ENCODE measurements around the gene TMEM178B. TPM values are rescaled to one million over a fixed set of nuclear protein-coding genes. Genes with fewer than 3 reads are reported as not detected.
"Not testable (repeated sequence)": the region's sequence is repeated elsewhere in the genome, so short reads cannot be mapped to it uniquely, and the experiment has no call there.

Gene TMEM178B
- not detected for polyA plus RNA-seq (ENCODE audit: low read depth in 6 of 6)

- peak; percentile 11 to 33 for ATAC-seq (ENCODE audit: low read depth in 2 of 2)
- H3K9me3 Mint-ChIP-seq: peaks cover 0 to 8% (median 2%) of the 10 kb centered on the region in 7 donors
- no peak for DNase-seq
- H3K4me3 Mint-ChIP-seq: peak within 1 kb of the TSS; percentile 55 to 86 (median 80)
- peaks cover 4 to 19% of the 10 kb centered on the region in 2 donors for H3K36me3 Mint-ChIP-seq
- H3K27me3 Mint-ChIP-seq: peaks cover 31 to 53% (median 42%) of the 10 kb centered on the region in 3 donors
- H3K27ac Mint-ChIP-seq: peak within 1 kb of the TSS in 1 of 6 donors; percentile 48
- peaks cover 16 to 29% (median 28%) of the 10 kb centered on the region in 3 donors for H3K4me1 Mint-ChIP-seq
Measured at GRCh38 chr7:141073641-141074161, at the start of gene TMEM178B. Gene TMEM178B, plus strand, starts transcription at chr7:141074064.

GRCh38 chr7:141024668-141025067 is 49.2 kb upstream of the TMEM178B start:
- Mint-ChIP-seq H3K27ac (no peak overlapping the region), H3K4me3 (no peak overlapping the region), H3K9me3 (peaks cover 11 to 52% (median 36%) of the 10 kb centered on the region in 7 donors), H3K36me3 (peaks cover 9 to 11% of the 10 kb centered on the region in 2 donors), H3K4me1 (no peaks in the 10 kb centered on the region), H3K27me3 (peaks cover 58 to 82% (median 70%) of the 10 kb centered on the region in 3 donors)
- ATAC-seq (ENCODE audit: low read depth in 2 of 2) (no peak), DNase-seq (no peak)

- peaks cover 59 to 81% (median 76%) of the 10 kb centered on the region in 3 donors for H3K27me3 Mint-ChIP-seq
- no peaks in the 10 kb centered on the region for H3K4me1 Mint-ChIP-seq
- peak overlapping the region in 1 of 8 donors; percentile 61 for H3K4me3 Mint-ChIP-seq
- DNase-seq (no peak), ATAC-seq (ENCODE audit: low read depth in 2 of 2) (no peak)
- H3K27ac Mint-ChIP-seq: peak overlapping the region in 1 of 6 donors; percentile 37
- H3K36me3 Mint-ChIP-seq: peaks cover 11 to 12% of the 10 kb centered on the region in 2 donors
- peaks cover 11 to 55% (median 37%) of the 10 kb centered on the region in 7 donors for H3K9me3 Mint-ChIP-seq
Measured at GRCh38 chr7:141027043-141027442, 46.8 kb upstream of the TMEM178B start.

DNA sequence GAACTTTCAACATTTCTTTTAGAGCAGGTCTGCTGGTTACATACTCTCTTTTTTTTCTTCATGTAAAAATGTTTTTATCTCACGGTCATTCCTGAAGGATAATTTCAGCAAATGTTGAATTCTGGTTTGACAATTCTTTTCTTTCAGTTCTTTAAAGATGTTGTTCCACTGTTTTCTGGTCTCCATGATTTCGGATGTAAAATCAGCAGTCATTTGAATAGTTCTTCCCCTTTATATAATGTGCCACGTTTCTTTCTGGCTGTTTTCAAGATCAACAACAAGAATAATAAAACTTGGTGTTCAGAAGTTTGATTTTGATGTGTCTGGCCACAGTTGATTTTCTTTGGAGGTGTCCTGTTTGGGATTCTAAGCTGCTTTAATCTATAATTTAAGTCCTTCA is 45.1 kb upstream of the TMEM178B start:
- Mint-ChIP-seq H3K27ac (no peak overlapping the region), H3K36me3 (peaks cover 11 to 12% of the 10 kb centered on the region in 2 donors), H3K4me1 (no peaks in the 10 kb centered on the region), H3K4me3 (no peak overlapping the region), H3K9me3 (peaks cover 11 to 50% (median 33%) of the 10 kb centered on the region in 7 donors), H3K27me3 (peaks cover 51 to 71% (median 65%) of the 10 kb centered on the region in 3 donors)
- ATAC-seq (ENCODE audit: low read depth in 2 of 2) (no peak), DNase-seq (no peak)

GRCh38 chr7:141032539-141033323 is 41.1 kb upstream of the TMEM178B start:
- Mint-ChIP-seq H3K9me3 (peaks cover 8 to 21% (median 15%) of the 10 kb centered on the region in 7 donors), H3K27me3 (peaks cover 32 to 52% (median 36%) of the 10 kb centered on the region in 3 donors)
- DNase-seq; H3K27ac Mint-ChIP-seq; ATAC-seq (ENCODE audit: low read depth in 2 of 2); H3K36me3 Mint-ChIP-seq; H3K4me1 Mint-ChIP-seq; H3K4me3 Mint-ChIP-seq: not testable (repeated sequence)

DNA sequence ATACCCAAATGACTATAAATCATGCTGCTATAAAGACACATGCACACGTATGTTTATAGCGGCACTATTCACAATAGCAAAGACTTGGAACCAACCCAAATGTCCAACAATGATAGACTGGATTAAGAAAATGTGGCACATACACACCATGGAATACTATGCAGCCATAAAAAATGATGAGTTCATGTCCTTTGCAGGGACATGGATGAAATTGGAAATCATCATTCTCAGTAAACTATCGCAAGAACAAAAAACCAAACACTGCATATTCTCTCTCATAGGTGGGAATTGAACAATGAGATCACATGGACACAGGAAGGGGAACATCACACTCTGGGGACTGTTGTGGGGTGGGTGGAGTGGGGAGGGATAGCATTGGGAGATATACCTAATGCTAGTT is 35.8 kb upstream of the TMEM178B start:
- ATAC-seq (ENCODE audit: low read depth in 2 of 2); H3K36me3 Mint-ChIP-seq; H3K4me3 Mint-ChIP-seq; H3K27ac Mint-ChIP-seq; DNase-seq; H3K4me1 Mint-ChIP-seq: not testable (repeated sequence)
- peaks cover 5 to 34% (median 9%) of the 10 kb centered on the region in 3 donors for H3K27me3 Mint-ChIP-seq
- peaks cover 0 to 24% (median 12%) of the 10 kb centered on the region in 7 donors for H3K9me3 Mint-ChIP-seq

DNA sequence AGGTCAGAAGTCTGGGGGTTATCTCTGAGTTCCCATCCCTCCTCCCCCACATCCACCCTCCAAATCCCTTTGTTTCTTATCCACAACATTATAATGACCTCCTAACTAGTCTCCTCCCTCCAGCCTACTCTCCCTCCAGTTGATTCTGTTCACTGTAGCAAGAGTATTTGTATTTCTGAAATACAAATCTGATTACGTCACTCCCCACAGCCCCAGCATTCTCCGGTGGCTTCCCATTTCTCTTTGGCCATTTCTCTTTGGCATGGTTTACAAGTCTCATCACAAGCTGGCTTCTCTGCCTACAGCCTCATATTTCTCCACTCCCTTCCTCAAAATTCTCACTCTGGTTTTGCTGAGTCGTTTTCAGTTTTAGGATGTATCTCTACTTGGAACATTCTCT is 34.5 kb upstream of the TMEM178B start:
- DNase-seq (no peak), ATAC-seq (ENCODE audit: low read depth in 2 of 2) (no peak)
- Mint-ChIP-seq H3K4me1 (no peaks in the 10 kb centered on the region), H3K27ac (no peak overlapping the region), H3K9me3 (peaks cover 0 to 22% (median 9%) of the 10 kb centered on the region in 7 donors), H3K4me3 (no peak overlapping the region), H3K27me3 (peaks cover 9 to 30% (median 9%) of the 10 kb centered on the region in 3 donors), H3K36me3 (no peaks in the 10 kb centered on the region)

GRCh38 chr7:141042222-141043193 is 31.4 kb upstream of the TMEM178B start:
- Mint-ChIP-seq H3K36me3 (no peaks in the 10 kb centered on the region), H3K9me3 (peaks cover 0 to 27% (median 12%) of the 10 kb centered on the region in 7 donors), H3K4me3 (no peak overlapping the region), H3K4me1 (no peaks in the 10 kb centered on the region), H3K27me3 (peaks cover 9 to 40% (median 25%) of the 10 kb centered on the region in 3 donors), H3K27ac (peak overlapping the region in 1 of 6 donors; percentile 77)
- ATAC-seq (ENCODE audit: low read depth in 2 of 2) (no peak), DNase-seq (no peak)

DNA sequence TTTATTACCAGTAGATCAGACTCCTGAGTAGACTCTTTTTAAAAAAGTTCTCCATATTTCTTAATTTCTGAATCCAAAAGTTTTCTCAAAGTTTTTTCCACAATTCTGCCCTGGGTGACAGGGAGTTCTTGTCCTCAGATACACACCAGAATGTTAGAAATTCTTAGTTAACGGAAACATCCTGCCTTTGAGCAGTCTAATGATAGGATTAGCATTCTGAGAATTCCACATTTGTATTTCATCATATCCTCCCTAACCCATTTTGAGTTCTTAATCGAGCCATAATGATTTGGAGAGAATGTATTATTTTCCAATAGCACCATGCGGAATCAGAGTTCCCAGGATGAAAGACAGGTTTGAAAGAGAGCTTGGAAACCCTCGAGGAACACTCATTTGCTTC is 30.2 kb upstream of the TMEM178B start:
- DNase-seq (no peak), ATAC-seq (ENCODE audit: low read depth in 2 of 2) (no peak)
- no peak overlapping the region for H3K4me3 Mint-ChIP-seq
- H3K27me3 Mint-ChIP-seq: peaks cover 9 to 44% (median 25%) of the 10 kb centered on the region in 3 donors
- H3K36me3 Mint-ChIP-seq: no peaks in the 10 kb centered on the region
- H3K4me1 Mint-ChIP-seq: no peaks in the 10 kb centered on the region
- peaks cover 0 to 27% (median 12%) of the 10 kb centered on the region in 7 donors for H3K9me3 Mint-ChIP-seq
- H3K27ac Mint-ChIP-seq: no peak overlapping the region

DNA sequence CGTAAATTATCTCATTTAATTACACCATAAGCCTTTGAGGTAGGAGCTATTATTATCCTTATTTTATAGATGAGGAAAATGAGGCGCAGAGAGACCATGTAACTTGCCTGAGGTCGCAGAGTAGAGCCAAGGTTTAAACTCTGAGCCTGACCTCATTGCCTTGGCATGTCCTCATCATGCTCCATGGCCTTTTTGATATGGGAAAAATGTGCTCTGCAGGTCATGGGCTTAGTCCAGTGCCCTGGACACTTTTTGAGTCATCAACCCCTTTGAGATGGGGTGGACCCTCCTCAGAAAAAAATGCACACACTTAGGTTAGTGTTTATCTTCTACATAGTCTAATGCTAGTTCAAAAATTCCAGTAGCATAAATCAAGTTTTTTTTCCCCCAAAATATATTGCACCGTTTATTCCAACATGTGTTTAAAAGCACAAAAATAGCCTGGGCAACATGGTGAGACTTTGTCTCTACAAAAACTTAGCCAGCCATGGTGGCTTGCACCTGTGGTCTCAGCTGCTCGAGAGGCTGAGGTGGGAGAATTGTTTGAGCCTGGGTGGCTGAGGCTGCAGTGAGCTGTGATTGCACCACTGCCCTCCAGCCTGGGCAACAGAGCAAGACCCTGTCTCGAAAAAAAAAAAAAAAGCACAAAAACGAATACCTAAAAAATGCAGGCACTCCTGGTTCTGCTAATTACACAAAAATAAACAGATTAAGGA is 28.6 kb upstream of the TMEM178B start:
- H3K9me3 Mint-ChIP-seq: peaks cover 0 to 18% (median 6%) of the 10 kb centered on the region in 7 donors
- DNase-seq: no peak
- peaks cover 17 to 48% (median 30%) of the 10 kb centered on the region in 3 donors for H3K27me3 Mint-ChIP-seq
- H3K36me3 Mint-ChIP-seq: no peaks in the 10 kb centered on the region
- no peak overlapping the region for H3K4me3 Mint-ChIP-seq
- no peaks in the 10 kb centered on the region for H3K4me1 Mint-ChIP-seq
- ATAC-seq (ENCODE audit: low read depth in 2 of 2): no peak
- H3K27ac Mint-ChIP-seq: no peak overlapping the region

GRCh38 chr7:141045842-141046620 is 27.8 kb upstream of the TMEM178B start:
- ATAC-seq (ENCODE audit: low read depth in 2 of 2): no peak
- Mint-ChIP-seq H3K27ac (no peak overlapping the region), H3K4me3 (no peak overlapping the region), H3K27me3 (peaks cover 18 to 52% (median 37%) of the 10 kb centered on the region in 3 donors), H3K9me3 (peaks cover 0 to 16% (median 6%) of the 10 kb centered on the region in 7 donors), H3K36me3 (no peaks in the 10 kb centered on the region), H3K4me1 (no peaks in the 10 kb centered on the region)
- DNase-seq: no peak

GRCh38 chr7:141053626-141054025 is 20.2 kb upstream of the TMEM178B start:
- H3K36me3 Mint-ChIP-seq: peaks cover 0 to 7% of the 10 kb centered on the region in 2 donors
- H3K27ac Mint-ChIP-seq: peak overlapping the region in 1 of 6 donors; percentile 21
- H3K4me3 Mint-ChIP-seq: no peak overlapping the region

More at GRCh38 chr7:141053626-141054025, 20.2 kb upstream of the TMEM178B start:
- peaks cover 2 to 29% (median 19%) of the 10 kb centered on the region in 7 donors for H3K9me3 Mint-ChIP-seq
- H3K27me3 Mint-ChIP-seq: peaks cover 46 to 58% (median 52%) of the 10 kb centered on the region in 3 donors
- DNase-seq (no peak), ATAC-seq (ENCODE audit: low read depth in 2 of 2) (peak; percentile 9 to 20)
- H3K4me1 Mint-ChIP-seq: peaks cover 0 to 4% (median 0%) of the 10 kb centered on the region in 3 donors
